Caki2 (cell line): ENCODE results near the gene ZNF248. TPM values are rescaled to one million over a fixed set of nuclear protein-coding genes. Genes with fewer than 3 reads are reported as not detected.
A peak's percentile ranks its signal among the peaks of the same experiment; 100 is the strongest.

ENCODE experiments used
- DNase-seq: peaks from one replicate; pipeline ENCODE4 v3.0.0-alpha.2; 2015; ENCODE audit warnings: low read depth
- in situ Hi-C: cut with HindIII; loops from 2 replicates; pipeline ENCODE4 v1.10.0; 2016; ENCODE audit warnings: low sequenced_read_pairs, low pct_unique_long_range_greater_than_20kb, mixed read lengths
- total RNA-seq: library from RNA; depleted of rRNA; stranded (reverse); fragments of >200 nt; shearing (Covaris generic); gene quantifications from 2 replicates; pipeline ENCODE4 v1.2.3, GENCODE V29; 2014; ENCODE audit warnings: low replicate concordance

The ZNF248 gene
- total RNA-seq, 1 experiment from 2014 or later = 17.3 TPM

- no peak for DNase-seq
- in situ Hi-C loops = no loop called here
Observed at GRCh38 chr10:37839243-37839642, 18.2 kb downstream of the ZNF248 start.

- DNase-seq = peak; percentile 30
Observed at GRCh38 chr10:37831495-37832333, 25.7 kb downstream of the ZNF248 start.

DNA sequence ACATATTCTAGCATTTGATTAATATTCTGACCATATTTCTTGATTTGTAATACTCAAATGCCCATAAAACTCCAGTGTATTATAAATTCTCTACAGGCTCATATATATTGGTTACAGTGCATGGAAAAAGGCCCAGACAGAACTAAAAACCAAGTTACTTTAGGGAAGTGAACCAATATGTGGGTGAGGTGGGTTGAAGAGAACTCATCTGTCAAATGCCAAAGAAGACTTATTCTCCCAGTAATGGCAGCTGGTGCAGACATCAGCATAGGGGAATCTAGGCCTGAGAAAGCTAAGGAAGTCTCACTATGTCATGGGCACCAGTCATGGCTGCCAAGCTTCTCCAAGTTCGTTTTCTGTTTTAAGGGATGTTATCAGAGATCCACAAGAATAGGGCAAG is 30.6 kb downstream of the ZNF248 start:
- in situ Hi-C loops = no loop called here
- DNase-seq = no peak

More at GRCh38 chr10:37831495-37832333, 25.7 kb downstream of the ZNF248 start:
- in situ Hi-C loops = no loop called here

GRCh38 chr10:37821237-37821636 is 36.2 kb downstream of the ZNF248 start:
- in situ Hi-C loops = no loop called here

DNA sequence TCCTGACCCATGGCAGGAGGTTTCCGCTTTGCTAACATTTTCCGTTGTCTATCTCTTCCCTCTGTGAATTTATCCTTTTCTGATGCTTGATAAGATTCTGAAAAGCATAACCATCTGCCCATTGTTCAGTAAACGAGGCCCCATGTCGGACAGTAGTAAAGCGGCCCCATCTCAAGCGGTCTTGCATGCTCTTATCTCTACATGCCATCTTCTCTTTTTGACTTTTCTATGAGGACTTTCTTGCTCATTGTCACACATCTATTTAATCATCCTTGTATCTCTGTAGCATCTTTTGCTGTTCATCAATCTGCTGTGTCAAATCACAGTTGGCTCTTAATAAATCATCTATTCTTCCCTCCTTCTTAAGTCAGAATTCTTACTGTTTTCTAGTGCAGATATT is 37.6 kb downstream of the ZNF248 start:
- no peak for DNase-seq
- in situ Hi-C loops = no loop called here

More at GRCh38 chr10:37821237-37821636, 36.2 kb downstream of the ZNF248 start:
- no peak for DNase-seq

DNA sequence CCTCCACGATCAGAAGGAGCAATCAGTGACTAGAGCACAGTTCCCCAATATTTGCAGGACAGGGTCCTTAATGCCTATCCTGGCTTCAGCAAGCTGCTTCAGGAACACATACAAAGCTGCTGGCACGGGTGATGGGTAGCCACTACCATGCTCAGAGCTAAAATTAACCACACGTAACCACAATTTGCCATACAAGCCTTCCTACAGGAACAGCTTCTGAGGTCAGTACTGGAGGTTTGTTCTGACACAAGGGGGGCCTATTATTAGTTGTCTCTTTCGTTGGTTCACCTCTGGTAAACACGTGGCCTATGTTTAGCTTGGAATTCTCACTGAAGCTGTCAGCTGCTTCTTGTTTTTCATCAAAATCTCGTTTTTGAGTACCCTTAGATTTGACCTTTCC is 41.1 kb downstream of the ZNF248 start:
- DNase-seq = no peak
- in situ Hi-C loops = no loop called here

GRCh38 chr10:37813763-37814162 is 43.6 kb downstream of the ZNF248 start:
- in situ Hi-C loops = no loop called here
- DNase-seq = no peak

DNA sequence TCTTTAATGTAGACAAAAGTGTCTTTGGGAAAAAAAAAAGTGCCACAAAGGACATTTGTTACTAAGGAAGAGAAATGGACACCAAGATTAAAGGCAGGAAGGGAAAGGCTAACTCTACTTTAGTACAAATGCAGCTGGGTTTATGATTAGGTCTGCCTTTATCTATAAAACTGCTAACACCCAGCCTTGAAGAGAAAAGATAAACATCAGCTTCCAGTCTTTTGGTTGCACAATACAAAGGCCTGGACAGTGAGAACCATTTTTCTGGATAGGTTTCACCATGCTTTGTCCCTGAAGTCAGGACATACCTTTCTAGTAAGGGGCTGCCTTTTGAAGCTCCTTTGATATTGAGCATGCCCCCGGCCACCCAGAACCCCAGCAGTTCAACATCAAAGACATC is 45.1 kb downstream of the ZNF248 start:
- no peak for DNase-seq
- in situ Hi-C loops = no loop called here

DNA sequence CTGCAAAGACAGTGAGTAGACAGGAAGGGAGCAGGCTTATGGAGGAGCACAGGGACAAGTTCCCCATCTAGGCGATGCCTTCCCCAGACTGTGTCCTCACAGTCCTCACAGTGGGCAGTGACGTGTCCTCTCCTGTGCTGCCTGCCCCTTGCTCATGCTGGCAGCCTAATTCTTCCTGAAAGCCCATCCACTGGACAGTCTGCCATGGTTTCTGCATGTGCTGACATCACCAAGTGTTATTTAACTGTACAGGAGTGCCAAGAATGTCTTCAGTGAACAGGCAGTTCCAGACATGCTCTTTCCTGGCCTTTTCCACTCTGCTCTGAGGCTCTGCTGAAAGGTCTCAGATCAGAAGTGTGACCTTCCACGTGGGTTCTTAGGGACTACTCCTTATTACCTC is 54.1 kb downstream of the ZNF248 start:
- in situ Hi-C loops = no loop called here
- no peak for DNase-seq

- in situ Hi-C loops = no loop called here
- no peak for DNase-seq
Observed at GRCh38 chr10:37801557-37801956, 55.9 kb downstream of the ZNF248 start.

DNA sequence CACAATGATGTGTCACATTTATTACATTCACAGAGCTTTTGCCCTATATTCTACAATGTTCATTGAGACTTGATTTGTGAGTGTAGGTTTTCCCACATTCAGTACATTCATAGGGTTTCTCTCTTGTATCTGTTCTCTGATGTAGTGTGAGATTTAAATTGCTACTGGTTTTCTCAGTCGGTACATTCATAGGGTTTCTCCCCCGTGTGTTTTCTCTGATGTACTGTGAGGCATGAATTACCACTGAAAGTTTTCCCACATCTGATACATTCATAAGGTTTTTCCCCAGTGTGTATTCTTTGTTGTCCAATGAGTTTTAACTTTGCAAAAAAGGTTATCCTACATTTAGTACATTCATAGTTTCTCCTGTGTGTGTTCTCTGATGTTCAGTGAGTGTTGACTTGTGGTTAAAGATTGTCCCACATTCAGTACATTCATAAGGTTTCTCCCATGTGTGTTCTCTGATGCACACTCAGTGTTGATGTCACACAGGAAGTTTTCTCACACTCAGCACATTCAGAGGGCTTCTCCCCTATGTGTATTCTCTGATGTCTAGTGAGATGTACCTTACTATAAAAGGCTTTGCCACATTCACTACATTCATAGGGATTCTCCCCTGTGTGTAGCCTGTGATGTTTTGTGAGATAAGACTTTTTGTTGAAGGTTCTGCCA is 63.0 kb downstream of the ZNF248 start:
- in situ Hi-C loops = no loop called here

GRCh38 chr10:37789590-37789989 is 67.8 kb downstream of the ZNF248 start:
- in situ Hi-C loops = no loop called here
- no peak for DNase-seq

More for the DNA sequence above, 63.0 kb downstream of the ZNF248 start:
- DNase-seq = no peak

DNA sequence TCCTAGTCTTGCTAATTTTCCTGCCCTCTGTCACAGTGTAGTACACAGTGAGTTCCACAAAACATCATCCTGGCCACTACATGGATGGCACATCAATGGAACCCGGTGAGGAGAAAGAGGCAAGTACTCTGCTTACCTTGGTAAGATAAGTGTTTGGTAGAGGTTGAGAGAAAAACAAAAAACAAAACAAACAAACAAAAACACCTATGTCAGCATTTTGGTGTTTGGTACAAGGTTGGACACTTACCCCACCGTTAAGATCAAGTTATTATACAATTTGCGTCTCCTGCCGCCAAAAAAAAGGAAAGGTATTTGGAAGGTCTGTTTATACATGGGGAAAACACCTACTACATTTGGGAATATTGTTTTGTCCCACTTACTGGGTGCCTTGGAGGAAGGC is 72.7 kb downstream of the ZNF248 start:
- in situ Hi-C loops = no loop called here
- DNase-seq = no peak

GRCh38 chr10:37780536-37780935 is 76.9 kb downstream of the ZNF248 start:
- in situ Hi-C loops = no loop called here
- DNase-seq = no peak

GRCh38 chr10:37777056-37777455 is 80.4 kb downstream of the ZNF248 start:
- in situ Hi-C loops = no loop called here
- no peak for DNase-seq

DNA sequence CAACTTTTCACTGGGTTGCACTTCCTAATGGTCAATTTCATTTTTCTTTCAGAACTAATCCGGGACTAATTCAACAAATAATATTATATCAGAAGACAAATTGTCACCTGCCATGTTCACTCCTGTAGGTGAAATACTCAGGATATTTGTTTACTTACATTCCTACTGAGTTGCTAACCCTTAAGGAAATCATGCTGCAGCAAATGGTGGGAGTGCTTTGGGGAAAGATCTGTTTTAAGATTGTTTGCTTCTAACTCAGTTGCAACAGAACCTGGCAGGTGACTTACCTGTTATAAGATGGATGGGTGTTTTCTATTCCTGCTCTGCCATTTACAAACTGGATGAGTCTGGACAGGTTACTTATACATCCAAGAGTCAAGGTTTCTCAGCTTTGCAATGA is 81.8 kb downstream of the ZNF248 start:
- no peak for DNase-seq
- in situ Hi-C loops = no loop called here

DNA sequence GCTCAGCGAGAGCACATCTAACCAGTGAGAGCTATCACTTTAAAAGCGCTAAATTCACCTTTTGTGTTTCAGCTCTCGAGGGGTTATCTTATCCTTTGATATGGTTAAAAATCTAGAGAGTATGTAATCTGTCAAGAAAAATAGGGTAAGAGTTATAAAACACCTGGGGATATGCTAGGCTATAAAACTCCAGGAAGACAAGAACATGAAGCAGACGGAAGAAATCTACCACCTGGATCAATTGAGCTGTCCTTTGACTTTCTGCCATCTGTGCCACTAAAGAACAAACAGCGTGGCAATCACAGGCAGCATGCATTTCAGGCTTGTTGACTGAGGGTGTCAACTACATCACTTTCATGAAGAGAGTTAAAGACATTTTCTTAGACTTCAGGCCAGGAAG is 83.1 kb downstream of the ZNF248 start:
- in situ Hi-C loops = no loop called here
- no peak for DNase-seq

DNA sequence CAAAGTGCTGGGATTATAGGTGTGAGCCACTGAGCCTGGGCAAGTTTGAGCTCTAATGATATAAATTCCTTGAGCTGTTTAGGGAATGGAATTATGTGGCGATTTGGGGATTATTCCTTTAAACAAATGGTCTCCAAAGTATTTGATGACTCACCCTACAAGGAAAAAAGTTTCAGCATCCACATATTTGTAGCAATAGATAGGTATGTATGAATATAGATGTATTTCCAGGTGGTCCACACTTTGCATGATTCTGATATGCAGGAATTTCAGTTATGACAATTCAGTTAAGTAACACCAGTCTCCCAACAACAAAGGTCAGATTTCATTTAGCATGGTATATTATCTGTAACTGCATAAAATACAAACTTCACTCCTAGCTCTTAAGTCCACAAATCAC is 92.2 kb downstream of the ZNF248 start:
- in situ Hi-C loops = no loop called here
- DNase-seq = no peak

DNA sequence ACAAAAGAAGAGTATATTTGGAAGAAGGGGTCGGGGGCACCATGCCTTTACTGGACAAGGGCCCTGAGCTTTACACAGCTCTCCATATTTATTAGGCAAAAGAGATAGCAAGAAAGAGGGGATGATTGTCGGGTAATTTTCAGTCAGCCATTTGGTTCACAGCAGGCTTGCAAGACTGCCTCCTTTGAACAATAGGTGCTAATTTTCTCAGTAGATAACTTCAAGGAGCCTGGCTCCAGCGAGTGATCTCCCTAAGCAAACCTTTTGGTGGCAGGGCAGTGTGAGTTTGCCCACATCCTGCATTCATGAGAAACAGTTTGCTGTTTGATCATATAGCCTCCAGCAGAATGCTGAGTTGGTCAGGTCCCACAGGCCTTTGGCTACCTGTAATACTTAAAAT is 94.3 kb downstream of the ZNF248 start:
- in situ Hi-C loops = no loop called here
- no peak for DNase-seq

DNA sequence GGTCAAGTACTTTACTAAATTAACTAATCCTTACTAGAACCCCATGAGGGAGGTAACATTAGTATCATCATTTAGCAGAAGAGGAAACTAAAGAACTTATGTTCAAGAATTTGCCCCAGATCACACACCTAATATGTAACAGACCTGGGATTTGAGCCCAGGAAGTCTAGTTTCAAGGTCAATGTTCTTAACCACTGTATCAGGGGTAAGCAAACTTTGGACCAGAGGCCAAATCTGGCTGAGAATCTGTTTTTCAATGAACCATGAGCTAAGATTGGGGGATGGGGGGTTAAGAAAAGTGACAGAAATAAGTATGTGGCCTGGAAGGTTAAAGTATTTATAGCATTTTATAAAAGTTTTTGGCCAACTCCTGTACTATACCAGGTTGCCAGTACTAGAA is 95.1 kb downstream of the ZNF248 start:
- in situ Hi-C loops = no loop called here
- DNase-seq = no peak
